ENCODE results near the gene TMOD4. TPM values are rescaled to one million over a fixed set of nuclear protein-coding genes. Genes with fewer than 3 reads are reported as not detected.
"Not testable (repeated sequence)": the region's sequence is repeated elsewhere in the genome, so short reads cannot be mapped to it uniquely, and the experiment has no call there.

Gene TMOD4
- total RNA-seq, 2 experiments from 2014 or later = 1.4 TPM; not detected in 1

DNA sequence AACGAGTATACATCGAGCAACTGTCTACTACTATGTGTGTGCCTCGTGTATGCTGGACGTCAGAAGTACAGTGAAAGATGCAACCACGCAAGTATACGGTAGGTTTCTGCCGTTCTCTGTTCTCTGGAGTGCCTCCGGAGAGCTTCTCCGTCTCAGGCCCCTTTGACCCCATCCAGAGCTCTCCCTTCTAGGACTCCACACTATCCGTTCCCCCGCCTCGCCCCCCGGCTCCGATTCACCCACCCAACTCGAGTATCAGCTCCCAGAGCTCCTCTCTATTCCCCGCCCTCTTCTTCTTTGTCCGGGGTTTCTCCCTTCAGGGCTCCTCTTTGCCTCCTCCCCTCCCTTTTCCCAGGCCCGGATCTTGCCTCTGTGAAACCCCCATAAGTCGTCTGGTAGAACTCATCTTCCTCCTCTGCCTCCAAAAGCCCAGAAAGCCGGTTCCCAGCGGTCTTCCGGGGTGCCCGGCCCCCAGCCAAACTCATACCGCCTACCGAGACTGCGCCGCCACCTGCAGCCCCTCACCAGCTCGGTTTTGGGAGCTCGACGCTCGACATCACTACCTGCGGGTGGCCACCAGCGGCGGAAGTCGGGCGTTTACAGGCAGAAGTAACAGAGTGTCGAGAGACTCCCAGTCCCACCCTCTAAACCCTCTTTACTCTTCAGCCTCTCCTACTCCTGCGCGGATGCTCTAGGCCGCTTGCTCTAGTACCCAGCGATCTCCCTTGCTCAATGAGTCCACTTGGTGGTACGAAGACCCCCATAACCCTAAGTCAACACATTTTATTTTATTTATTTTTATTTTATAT lies 14.1 kb upstream of the TMOD4 start, which contains the start of gene VPS72:
Gene VPS72, minus strand, starts transcription at position 561 of the 809 bp plus-strand sequence. Its CDS starts 76 bp downstream, at position 485.
- H3K4me1 ChIP-seq (ENCODE audit: insufficient read depth, low read length, poor library complexity, severe bottlenecking) = peaks cover 19% of the 10 kb centered on the region
- POLR2A ChIA-PET = interaction anchor here (0.6 to 2.0 kb wide), 10 partner anchors 9 to 821 kb away, joined by 3 to 11 read pairs (median 4); partner anchors contain the start of genes LYSMD1, PIP5K1A, PSMD4 and SCNM1
- peaks cover 16% of the 10 kb centered on the region for H3K79me2 ChIP-seq (ENCODE audit: insufficient read depth, low read depth, low read length)
- H3K36me3 ChIP-seq (ENCODE audit: insufficient read depth, low read length) = peaks cover 18% of the 10 kb centered on the region
- no peak for TF ChIP-seq EZH2phosphoT487 (IDR thresholded peaks at IDR 0.05; ENCODE audit: borderline replicate concordance, low read depth, low read length)
- TF ChIP-seq, protein P1, sequence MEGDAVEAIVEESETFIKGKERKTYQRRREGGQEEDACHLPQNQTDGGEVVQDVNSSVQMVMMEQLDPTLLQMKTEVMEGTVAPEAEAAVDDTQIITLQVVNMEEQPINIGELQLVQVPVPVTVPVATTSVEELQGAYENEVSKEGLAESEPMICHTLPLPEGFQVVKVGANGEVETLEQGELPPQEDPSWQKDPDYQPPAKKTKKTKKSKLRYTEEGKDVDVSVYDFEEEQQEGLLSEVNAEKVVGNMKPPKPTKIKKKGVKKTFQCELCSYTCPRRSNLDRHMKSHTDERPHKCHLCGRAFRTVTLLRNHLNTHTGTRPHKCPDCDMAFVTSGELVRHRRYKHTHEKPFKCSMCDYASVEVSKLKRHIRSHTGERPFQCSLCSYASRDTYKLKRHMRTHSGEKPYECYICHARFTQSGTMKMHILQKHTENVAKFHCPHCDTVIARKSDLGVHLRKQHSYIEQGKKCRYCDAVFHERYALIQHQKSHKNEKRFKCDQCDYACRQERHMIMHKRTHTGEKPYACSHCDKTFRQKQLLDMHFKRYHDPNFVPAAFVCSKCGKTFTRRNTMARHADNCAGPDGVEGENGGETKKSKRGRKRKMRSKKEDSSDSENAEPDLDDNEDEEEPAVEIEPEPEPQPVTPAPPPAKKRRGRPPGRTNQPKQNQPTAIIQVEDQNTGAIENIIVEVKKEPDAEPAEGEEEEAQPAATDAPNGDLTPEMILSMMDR (conservative IDR thresholded peaks at IDR 0.05; ENCODE audit: low read length) = 0 out of 2 replicates have a peak, but pooled peaks have one; percentile 26
- CTCF ChIA-PET (ENCODE audit: unreplicated experiment) = interaction anchor here (0.5 to 1.2 kb wide), 3 partner anchors 14 to 187 kb away, joined by 3 to 4 read pairs (median 3); partner anchors contain the start of gene TMOD4
- H3K4me3 ChIP-seq (ENCODE audit: low read depth, low read length, poor library complexity, severe bottlenecking) = peak within 1 kb of the TSS; percentile 91
- H3K9me2 ChIP-seq (ENCODE audit: insufficient read depth, low read length) = no peaks in the 10 kb centered on the region
- H3K4me2 ChIP-seq (ENCODE audit: low read length) = peak within 1 kb of the TSS; percentile 100
- H4K20me1 ChIP-seq (ENCODE audit: insufficient read depth, low read length) = no peaks in the 10 kb centered on the region
- no peaks in the 10 kb centered on the region for H3K9me3 ChIP-seq (ENCODE audit: low read length)
- H2AFZ ChIP-seq (ENCODE audit: low read length) = peak within 1 kb of the TSS; percentile 79
- H3K27ac ChIP-seq (ENCODE audit: low read depth, low read length, poor library complexity, severe bottlenecking) = peak within 1 kb of the TSS; percentile 66
- BruUV-seq (replicated peaks) = no TSS peak
- intact Hi-C loops (cut with micrococcal nuclease; ENCODE audit: unreplicated experiment) = no loop called here
- peak; percentile 94 for DNase-seq (ENCODE audit: low spot score)

DNA sequence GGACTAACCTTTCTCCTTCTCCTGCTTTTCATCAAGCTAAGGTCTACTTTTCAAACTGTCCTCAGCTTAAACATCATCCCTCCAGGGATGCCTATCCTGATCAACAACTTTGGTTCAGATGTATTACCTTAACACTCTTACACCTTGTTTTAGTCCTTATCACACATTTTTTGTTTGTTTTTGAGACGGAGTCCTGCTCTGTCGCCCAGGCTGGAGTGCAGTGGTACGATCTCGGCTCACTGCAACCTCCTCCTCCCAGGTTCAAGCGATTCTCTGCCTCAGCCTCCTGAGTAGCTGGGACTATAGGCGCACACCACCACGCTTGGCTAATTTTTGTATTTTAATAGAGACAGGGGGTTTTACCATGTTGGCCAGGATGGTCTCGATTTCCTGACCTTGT lies 12.9 kb upstream of the TMOD4 start:
- Histone ChIP-seq H3K36me3 (ENCODE audit: insufficient read depth, low read length) (peaks cover 30% of the 10 kb centered on the region), H3K27ac (ENCODE audit: low read depth, low read length, poor library complexity, severe bottlenecking) (peak overlapping the region; percentile 66), H3K79me2 (ENCODE audit: insufficient read depth, low read depth, low read length) (peaks cover 16% of the 10 kb centered on the region), H3K4me3 (ENCODE audit: low read depth, low read length, poor library complexity, severe bottlenecking) (peak overlapping the region; percentile 91), H3K4me2 (ENCODE audit: low read length) (peak overlapping the region; percentile 100), H3K4me1 (ENCODE audit: insufficient read depth, low read length, poor library complexity, severe bottlenecking) (peaks cover 19% of the 10 kb centered on the region)
- CTCF ChIA-PET (ENCODE audit: unreplicated experiment); H2AFZ ChIP-seq (ENCODE audit: low read length); H3K9me3 ChIP-seq (ENCODE audit: low read length); H3K9me2 ChIP-seq (ENCODE audit: insufficient read depth, low read length); BruUV-seq (replicated peaks); DNase-seq (ENCODE audit: low spot score); intact Hi-C loops (cut with micrococcal nuclease; ENCODE audit: unreplicated experiment); H4K20me1 ChIP-seq (ENCODE audit: insufficient read depth, low read length): not testable (repeated sequence)
- POLR2A ChIA-PET = interaction anchor here (1.0 to 1.5 kb wide), 5 partner anchors 11 to 32 kb away, joined by 3 to 6 read pairs (median 3); partner anchors contain the start of genes LYSMD1, SCNM1, TMOD4 and TNFAIP8L2

DNA sequence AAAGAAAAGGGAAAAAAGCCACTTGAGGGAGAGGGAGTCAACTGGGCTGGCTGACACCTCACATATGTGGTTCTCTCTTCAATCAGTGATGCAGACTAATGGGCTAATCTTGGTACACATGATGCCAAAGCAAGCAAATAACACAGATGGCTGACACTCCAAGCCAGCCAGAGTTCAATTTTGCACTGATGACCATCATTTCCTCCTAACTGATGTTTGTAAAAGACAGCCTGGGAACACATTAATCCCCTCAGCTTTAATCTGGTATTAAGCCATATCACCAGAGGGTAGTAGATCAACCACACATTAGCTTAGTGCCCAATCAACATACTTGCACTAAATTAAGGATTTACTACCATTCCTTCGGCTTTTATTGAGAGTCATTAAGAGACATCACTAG lies 11.4 kb upstream of the TMOD4 start:
- DNase-seq (ENCODE audit: low spot score) = no peak
- Histone ChIP-seq H3K27ac (ENCODE audit: low read depth, low read length, poor library complexity, severe bottlenecking) (no peak overlapping the region), H4K20me1 (ENCODE audit: insufficient read depth, low read length) (no peaks in the 10 kb centered on the region), H3K4me1 (ENCODE audit: insufficient read depth, low read length, poor library complexity, severe bottlenecking) (peaks cover 19% of the 10 kb centered on the region), H3K9me3 (ENCODE audit: low read length) (no peaks in the 10 kb centered on the region), H3K79me2 (ENCODE audit: insufficient read depth, low read depth, low read length) (peaks cover 16% of the 10 kb centered on the region), H3K9me2 (ENCODE audit: insufficient read depth, low read length) (no peaks in the 10 kb centered on the region), H3K4me2 (ENCODE audit: low read length) (no peak overlapping the region), H3K36me3 (ENCODE audit: insufficient read depth, low read length) (peaks cover 44% of the 10 kb centered on the region), H3K4me3 (ENCODE audit: low read depth, low read length, poor library complexity, severe bottlenecking) (no peak overlapping the region), H2AFZ (ENCODE audit: low read length) (no peak overlapping the region)
- TF ChIP-seq, protein P1 (conservative IDR thresholded peaks at IDR 0.05; ENCODE audit: low read length) = no peak
- no peak for TF ChIP-seq EZH2phosphoT487 (IDR thresholded peaks at IDR 0.05; ENCODE audit: borderline replicate concordance, low read depth, low read length)
- ChIA-PET POLR2A (no interaction called here), CTCF (ENCODE audit: unreplicated experiment) (no interaction called here)
- intact Hi-C loops (cut with micrococcal nuclease; ENCODE audit: unreplicated experiment) = no loop called here
- no TSS peak for BruUV-seq (replicated peaks)

Measured in OCI-LY7 (cell line).